ENCODE data around the gene UGT1A9.
"Not testable (repeated sequence)": the region's sequence is repeated elsewhere in the genome, so short reads cannot be mapped to it uniquely, and the experiment has no call there.

Gene UGT1A9

GRCh38 chr2:233680361-233681045 lies 8.8 kb downstream of the UGT1A9 start:
- no peak for DNase-seq (ENCODE audit: low read depth in 2 of 2)

- no peak for DNase-seq (ENCODE audit: low read depth in 2 of 2)
These were observed 9.9 kb downstream of the UGT1A9 start, which contains the start of gene UGT1A7 for GRCh38 chr2:233681521-233682099. TSS of gene UGT1A7 (plus strand) at chr2:233681901. CDS start at chr2:233681938, 37 bp downstream.

GRCh38 chr2:233684640-233685039 lies 12.9 kb downstream of the UGT1A9 start:
- DNase-seq (ENCODE audit: low read depth in 2 of 2): no peak

- DNase-seq (ENCODE audit: low read depth in 2 of 2): no peak
These were observed 15.2 kb downstream of the UGT1A9 start for GRCh38 chr2:233686928-233687327.

- DNase-seq (ENCODE audit: low read depth in 2 of 2): no peak
These were observed 16.6 kb downstream of the UGT1A9 start for GRCh38 chr2:233688341-233688740.

- DNase-seq (ENCODE audit: low read depth in 2 of 2): no peak
These were observed 17.3 kb downstream of the UGT1A9 start for GRCh38 chr2:233689031-233689430.

GRCh38 chr2:233689501-233689900 lies 17.8 kb downstream of the UGT1A9 start:
- no peak for DNase-seq (ENCODE audit: low read depth in 2 of 2)

- no peak for DNase-seq (ENCODE audit: low read depth in 2 of 2)
These were observed 18.7 kb downstream of the UGT1A9 start for GRCh38 chr2:233690444-233690843.

- no peak for DNase-seq (ENCODE audit: low read depth in 2 of 2)
These were observed 20.0 kb downstream of the UGT1A9 start for GRCh38 chr2:233691443-233692433.

GRCh38 chr2:233692648-233693047 lies 20.9 kb downstream of the UGT1A9 start, which contains the start of gene UGT1A6:
TSS of gene UGT1A6 (plus strand) at chr2:233692890. CDS start at chr2:233693005, 115 bp downstream.
- DNase-seq (ENCODE audit: low read depth in 2 of 2): no peak

- no peak for DNase-seq (ENCODE audit: low read depth in 2 of 2)
These were observed 22.3 kb downstream of the UGT1A9 start for GRCh38 chr2:233693963-233694362.

- no peak for DNase-seq (ENCODE audit: low read depth in 2 of 2)
These were observed 27.0 kb downstream of the UGT1A9 start for GRCh38 chr2:233698740-233699139.

- no peak for DNase-seq (ENCODE audit: low read depth in 2 of 2)
These were observed 27.8 kb downstream of the UGT1A9 start for GRCh38 chr2:233699424-233700027.

GRCh38 chr2:233700028-233700635 lies 28.4 kb downstream of the UGT1A9 start:
- no peak for DNase-seq (ENCODE audit: low read depth in 2 of 2)

GRCh38 chr2:233700842-233701241 lies 29.1 kb downstream of the UGT1A9 start:
- DNase-seq (ENCODE audit: low read depth in 2 of 2): not testable (repeated sequence)

GRCh38 chr2:233702238-233702637 lies 30.5 kb downstream of the UGT1A9 start:
- no peak for DNase-seq (ENCODE audit: low read depth in 2 of 2)

- DNase-seq (ENCODE audit: low read depth in 2 of 2): no peak
These were observed 34.3 kb downstream of the UGT1A9 start for GRCh38 chr2:233705911-233706506.

- no peak for DNase-seq (ENCODE audit: low read depth in 2 of 2)
These were observed 35.0 kb downstream of the UGT1A9 start for GRCh38 chr2:233706720-233707119.

GRCh38 chr2:233707940-233708644 lies 36.4 kb downstream of the UGT1A9 start:
- no peak for DNase-seq (ENCODE audit: low read depth in 2 of 2)

- DNase-seq (ENCODE audit: low read depth in 2 of 2): no peak
These were observed 37.2 kb downstream of the UGT1A9 start for GRCh38 chr2:233708942-233709341.

All from stimulated activated CD8-positive, alpha-beta memory T cell treated with anti-CD3 and anti-CD28 coated beads, Interleukin-15, amount 100 ng/mL, for 48 hours (primary cell).